Activated CD4-positive, CD25-positive, alpha-beta regulatory T cell treated with anti-CD3 and anti-CD28 coated beads, Interleukin-2, amount 50 U/mL, for 72 hours (primary cell): ENCODE data around the gene HEG1.
"Not testable (repeated sequence)": the region's sequence is repeated elsewhere in the genome, so short reads cannot be mapped to it uniquely, and the experiment has no call there.

Experiments used
- DNase-seq: peaks from one replicate; pipeline ENCODE4 v3.0.0; 2021

The HEG1 gene

GRCh38 chr3:124982855-124983254 is 72.9 kb downstream of the HEG1 start:
- DNase-seq: no peak

DNA sequence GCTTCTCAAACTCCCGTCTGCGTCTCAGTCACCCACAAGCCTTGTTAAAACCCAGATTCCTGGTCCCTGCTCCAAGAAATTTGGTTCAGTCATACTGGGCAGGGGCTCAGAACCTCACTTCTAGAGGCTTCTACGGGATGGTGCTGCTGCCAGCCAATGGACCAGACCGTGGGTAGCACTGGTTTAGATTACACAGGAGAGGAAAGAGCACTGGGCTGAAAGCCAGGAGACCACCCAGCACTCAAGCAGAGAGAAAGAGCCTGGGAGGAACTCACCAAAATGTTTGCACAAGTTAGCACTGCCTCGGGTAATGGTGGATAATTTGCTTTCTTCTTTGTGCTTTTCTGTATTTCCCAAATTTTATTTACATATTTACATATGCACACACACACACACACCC is 74.3 kb downstream of the HEG1 start:
- DNase-seq: no peak

DNA sequence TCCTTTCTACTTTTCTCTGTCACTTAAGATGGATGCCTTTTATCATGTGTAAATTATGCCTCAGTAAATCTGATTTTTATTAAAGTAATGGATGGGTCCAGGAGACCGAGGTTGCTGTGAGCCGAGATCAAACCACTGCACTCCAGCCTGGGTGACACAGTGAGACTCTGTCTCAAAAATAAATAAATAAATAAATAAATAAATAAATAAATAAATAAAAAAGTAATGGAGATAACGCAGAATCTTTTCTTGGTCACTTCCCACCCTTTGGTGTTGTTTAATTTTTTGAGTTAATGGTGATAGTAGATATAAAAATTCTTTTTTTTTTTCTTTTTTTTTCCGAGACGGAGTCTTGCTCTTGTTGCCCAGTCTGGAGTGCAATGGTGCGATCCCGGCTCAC is 77.2 kb downstream of the HEG1 start:
- DNase-seq: no peak

GRCh38 chr3:124976383-124976782 is 79.4 kb downstream of the HEG1 start:
- DNase-seq: no peak

- no peak for DNase-seq
Observed at GRCh38 chr3:124974691-124975090, 81.1 kb downstream of the HEG1 start.

DNA sequence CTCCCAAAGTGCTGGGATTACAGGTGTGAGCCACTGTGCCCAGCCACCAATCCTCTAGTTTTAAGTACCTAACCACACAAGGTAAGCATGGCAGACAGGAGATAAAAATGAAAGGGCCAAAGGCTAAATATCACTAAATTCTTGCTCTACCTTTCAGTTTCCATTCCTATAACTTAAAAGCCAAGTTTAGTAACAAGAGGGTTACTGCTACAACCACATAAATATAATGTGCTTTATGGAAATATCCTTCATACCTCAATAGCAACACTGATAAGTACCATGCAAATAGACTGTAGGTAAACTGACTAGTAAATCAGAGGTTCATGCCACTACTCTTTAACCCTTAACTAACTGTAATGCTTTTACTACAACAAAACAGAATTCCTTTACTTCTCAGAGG is 82.5 kb downstream of the HEG1 start:
- DNase-seq: no peak

- DNase-seq: no peak
Observed at GRCh38 chr3:124972457-124972856, 83.3 kb downstream of the HEG1 start.

DNA sequence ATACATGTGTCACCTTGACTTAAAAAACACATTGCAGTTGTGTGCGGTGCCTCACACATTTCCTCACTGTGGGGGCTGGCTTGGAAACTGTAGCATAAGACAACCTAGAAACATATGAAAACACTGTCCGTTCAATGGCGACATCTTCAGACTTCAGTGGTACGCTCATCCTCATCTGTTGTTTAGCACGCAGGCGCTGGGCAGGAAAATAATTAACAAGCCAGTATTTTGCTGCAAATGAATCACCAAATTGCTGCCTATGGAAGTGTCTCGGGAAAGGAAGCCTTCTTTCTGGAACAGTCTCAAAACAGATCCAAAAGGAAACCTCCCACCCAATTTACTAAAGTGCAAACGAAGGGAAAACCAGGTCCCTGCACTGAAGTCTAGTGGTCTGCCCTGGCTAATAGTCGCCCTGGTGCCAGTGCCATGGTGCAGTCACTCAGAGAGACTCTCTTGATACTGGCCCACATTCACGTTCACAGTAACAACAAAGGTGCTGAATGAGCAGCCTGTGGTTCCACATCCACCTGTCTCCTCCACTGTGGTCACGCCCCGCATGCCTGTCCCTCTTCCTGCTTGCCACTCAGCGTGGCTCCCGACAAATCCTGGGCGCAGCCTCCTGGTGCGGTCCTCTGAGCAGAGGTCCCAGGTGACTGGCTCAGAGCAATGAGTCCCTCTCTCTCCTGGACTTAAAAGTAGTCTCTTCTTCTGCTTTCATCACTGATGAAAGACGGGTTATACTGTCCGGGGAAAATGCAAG is 85.7 kb downstream of the HEG1 start:
- no peak for DNase-seq

DNA sequence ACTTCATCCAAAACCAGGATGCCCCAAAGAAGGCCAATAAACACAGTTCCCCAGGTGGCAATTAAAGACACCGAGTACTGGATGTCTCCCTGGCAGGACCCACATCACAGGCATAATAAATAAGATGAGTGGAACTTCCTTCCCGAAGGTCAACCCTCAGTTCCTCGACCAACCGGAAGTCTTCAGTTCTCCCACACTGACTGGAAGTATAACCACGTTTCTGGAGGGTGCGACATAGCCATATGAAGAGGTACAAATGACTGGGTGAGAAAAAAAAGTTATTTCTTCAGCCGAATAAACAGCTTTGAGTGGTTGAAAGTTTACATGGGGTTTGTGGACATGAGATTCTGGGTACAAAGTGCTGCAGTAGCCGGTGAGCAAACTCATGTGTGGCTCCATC is 86.6 kb downstream of the HEG1 start:
- DNase-seq: no peak

GRCh38 chr3:124967964-124968363 is 87.8 kb downstream of the HEG1 start:
- no peak for DNase-seq

DNA sequence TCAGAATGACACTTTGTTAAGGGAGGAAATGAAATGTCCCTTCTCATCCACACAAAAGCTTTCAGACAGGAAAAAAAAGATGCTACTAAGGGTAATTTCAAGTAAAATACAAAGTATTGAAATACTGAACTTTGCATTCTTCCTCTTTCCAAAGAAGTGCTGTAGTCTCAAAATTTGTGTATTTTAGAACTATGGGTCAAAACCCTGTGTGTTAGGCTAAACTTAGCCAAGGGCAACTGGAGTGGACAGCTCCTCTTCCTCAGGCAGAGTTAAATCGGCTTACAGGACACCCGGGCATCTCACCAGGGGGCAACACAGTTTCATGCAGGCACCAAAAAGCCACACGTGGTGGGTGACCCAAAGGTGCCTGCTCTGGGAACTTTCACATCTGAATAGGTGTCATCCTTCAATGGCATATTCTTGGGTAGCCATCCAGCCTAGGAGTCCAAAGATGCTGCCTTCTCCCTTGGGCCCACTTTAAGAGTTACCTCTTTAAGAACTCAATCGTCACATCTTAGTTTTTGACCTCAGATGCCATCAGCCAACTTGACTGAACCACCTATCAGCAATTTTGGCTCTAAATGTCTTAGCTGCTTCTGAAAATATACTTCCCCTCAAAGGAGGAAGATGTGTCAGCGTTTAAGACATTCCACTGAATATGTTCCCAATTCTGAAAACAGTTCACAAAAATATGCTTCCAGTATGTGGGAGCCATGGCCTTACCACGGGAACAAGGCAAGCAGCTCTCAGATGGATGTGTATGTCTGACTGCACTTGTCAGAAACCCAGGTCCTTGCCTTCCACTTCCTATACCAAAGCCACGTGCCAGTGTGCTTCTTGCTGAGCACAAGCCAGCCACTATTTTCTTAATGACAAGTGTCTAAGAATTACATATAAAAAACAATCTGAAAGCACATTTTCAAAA is 89.0 kb downstream of the HEG1 start:
- no peak for DNase-seq

- DNase-seq: no peak
Observed at GRCh38 chr3:124965413-124965812, 90.4 kb downstream of the HEG1 start.

DNA sequence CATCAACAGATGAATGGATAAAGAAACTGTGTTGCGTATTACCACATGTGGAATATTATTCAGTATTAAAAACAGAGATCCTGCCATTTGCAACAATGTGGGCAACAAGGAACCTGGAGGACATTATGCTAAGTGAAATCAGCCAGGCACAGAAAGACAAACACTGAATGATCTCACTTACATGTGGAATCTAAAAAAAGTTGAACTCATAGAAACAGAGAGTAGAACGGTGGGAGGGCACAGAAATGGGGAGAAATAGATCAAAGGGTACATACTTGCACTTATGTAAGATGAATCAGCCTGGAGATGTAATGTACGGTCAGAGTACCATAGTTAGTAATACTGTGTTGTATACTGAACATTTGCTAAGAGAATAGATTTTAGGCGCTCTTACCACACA is 91.4 kb downstream of the HEG1 start:
- no peak for DNase-seq

- no peak for DNase-seq
Observed at GRCh38 chr3:124963755-124964154, 92.0 kb downstream of the HEG1 start.

GRCh38 chr3:124962403-124962940 is 93.3 kb downstream of the HEG1 start:
- DNase-seq: no peak

GRCh38 chr3:124960698-124961097 is 95.1 kb downstream of the HEG1 start:
- no peak for DNase-seq

GRCh38 chr3:124960105-124960504 is 95.7 kb downstream of the HEG1 start:
- no peak for DNase-seq

- DNase-seq: not testable (repeated sequence)
Observed at GRCh38 chr3:124957951-124958350, 97.8 kb downstream of the HEG1 start.

DNA sequence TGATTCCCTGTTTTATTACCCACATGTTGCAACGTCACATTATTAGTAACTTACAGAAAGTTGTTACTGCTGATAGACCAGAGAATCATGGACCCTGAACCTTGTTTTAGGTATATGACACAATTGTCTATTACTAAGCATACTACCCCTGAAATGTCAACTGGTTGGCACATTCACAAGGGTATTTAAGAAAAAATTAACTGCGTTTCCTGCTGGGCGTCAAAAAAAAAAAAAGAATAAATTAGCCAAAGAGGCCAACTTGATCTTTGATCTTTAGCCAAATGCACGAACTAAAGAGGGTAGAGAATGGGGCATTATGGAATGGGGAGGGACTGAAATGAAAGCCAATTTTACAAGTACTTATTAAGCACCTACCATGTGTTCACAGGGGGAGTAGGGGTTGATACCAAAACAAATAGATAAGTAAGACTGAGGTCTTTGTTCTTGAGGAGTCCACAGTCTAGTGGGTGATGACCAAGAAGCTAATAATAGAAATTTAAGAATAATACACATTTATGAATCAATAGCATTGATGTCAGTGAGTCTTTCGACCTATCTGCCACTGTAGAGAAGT is 103.4 kb downstream of the HEG1 start:
- no peak for DNase-seq

DNA sequence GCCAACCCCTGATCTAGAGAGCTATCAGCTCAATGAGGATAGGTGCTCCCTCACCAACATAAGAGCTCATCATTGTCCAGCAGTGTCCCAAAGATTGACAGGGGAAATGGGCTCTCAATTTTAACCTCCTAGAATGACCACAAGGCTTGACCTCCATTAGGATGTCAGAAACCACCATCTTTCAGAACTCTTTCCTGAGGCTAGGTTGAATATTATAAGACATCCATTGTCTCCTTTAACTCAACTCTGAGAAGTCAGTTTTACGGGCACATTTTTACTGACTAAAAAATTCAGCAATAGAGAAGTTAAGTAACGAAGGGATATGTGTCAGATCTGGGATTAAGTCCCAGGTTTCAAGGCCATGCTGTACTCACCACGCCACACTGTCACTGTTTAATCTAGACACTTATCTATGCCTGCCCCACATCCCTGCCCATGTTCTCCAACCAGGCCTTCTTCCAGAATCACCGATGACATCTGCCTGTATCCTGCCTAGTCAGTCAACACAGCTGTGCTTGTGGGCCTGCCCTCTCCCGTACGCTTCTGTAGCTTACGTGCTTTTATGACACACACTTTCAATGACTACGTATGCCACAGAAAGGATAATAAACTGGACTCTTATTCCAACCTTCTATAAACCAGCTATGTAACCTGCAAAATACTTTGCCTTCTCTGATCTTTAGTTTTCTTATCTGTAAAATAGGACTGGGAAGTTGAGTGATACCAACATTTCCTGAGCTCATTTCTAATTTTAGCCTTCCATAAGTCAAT is 104.1 kb downstream of the HEG1 start:
- DNase-seq: no peak

- DNase-seq: no peak
Observed at GRCh38 chr3:124950026-124950425, 105.8 kb downstream of the HEG1 start.

- DNase-seq: no peak
Observed at GRCh38 chr3:124942613-124943012, 113.2 kb downstream of the HEG1 start.

DNA sequence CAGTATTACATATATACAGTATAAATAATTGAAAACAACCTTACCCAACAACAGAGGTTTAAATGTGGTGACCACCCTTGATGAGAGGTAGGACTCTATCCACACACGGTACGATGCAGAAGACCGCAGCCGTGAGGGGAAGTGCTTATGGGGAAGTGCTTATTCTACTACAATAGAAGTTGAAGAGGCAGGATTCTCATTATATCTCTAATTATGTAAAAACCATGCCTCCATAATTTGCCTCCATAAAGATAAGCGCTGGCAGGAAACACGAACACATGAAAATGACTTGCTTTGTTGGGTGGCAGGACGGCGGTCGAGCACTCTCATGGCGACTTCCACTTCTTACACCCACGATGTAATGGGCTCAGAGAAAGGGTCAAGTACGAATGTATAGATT is 114.0 kb downstream of the HEG1 start:
- DNase-seq: no peak
